Amniotic epithelial cell (primary cell): ENCODE data around the gene RGS16.

Experiments used
- DNase-seq: peaks from one replicate; pipeline ENCODE4 v3.0.0-alpha.2; 2010; ENCODE audit warnings: low read depth

Gene RGS16

DNA sequence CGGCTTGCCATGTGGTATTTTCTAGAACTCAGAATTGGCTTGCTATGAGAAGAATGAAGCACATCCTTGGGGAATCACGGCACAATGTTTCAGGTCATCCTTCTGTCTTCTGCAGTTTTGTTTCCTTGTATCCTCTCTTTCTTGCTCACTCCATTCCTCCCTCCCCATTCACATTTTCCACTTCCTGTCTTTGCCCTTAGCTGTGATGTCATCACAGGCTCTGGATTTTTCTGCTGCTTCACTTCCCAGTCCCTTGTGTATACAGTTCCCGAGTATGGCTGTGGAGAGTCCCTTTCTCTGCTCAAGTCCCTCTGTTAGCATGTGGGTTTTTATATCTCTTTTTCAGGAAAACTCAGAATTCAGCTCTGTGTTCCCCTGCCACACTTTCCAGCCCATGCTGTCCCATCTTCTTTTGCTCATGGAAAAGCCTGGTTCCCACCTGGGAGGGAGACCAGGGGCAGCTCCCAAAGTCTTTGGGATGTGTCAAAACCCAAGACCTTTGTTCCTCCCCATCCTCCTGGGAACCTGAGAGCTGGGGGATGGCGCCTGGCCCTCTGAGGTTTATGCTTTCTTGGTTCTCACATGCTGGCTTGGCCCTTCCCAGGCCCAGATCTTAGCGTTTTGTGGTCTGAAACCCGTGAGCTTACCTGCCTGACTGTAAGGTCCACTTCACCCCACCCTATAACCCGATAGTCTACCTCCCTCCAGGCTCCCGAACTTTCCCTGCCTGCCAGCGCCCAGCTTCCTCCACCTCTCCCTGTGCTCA is 4.8 kb upstream of the RGS16 start:
- DNase-seq = no peak

DNA sequence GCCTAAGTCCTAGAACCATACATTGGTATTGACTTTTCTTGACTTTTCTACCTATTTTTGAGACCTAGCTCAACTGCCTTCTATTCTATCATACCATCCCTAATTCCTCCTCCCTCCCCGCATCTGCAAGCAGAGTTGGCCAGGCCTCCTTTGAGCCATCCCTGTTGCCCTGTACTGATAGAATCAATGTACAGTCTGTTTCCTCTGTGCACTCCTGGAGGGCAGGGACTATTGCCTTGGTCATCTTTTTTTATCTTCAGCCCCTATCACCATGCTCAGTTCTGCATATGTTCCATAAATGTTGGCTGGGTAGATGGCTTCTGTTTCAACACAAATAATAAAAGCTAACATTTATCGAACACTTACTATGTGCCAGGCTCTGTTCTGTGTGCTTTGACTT is 4.0 kb upstream of the RGS16 start:
- no peak for DNase-seq

DNA sequence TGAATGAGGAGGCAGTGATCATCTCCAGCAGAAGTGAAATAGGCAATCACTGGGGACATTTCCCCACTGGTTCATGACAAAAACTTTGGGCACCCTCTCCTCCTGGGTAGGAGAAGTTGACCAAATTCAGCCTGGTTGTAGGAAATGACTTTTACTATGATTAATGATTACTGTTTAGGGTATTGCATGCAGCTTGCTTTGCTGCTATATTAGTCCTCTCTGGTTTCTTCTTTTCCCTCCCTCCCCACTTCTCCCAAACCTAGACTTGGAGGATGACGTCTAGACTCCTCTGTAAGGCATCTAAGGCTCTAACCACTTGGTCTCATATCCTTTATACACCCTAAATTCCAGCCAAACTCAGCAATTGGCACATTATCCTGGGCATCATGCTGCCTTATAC is 3.4 kb upstream of the RGS16 start:
- no peak for DNase-seq

DNA sequence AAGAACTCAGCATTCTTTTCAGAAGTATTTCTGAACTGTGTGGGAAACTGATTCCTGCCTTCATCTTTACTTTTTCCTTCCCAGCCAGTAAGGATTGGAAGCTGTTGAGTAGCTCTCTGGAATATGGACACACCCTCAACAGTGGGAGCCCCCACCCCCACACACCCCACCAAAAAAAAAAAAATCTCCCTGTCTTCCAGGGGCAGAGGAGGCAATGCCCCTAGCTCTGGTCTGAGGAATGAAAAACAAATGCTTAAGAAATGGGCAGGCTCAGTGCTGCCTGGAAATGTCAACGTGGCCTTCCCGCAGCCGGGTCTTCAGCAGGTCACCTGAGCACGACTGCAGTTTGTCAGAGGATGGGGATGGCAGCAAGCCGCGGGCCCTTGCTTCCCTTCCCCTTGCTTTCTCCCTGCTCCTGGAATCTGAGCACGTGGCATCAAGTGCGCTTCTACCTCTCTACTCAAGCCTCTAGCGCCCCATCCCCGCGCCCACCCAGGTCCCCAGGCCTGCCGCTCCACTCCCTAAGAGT is 479 bp downstream of the RGS16 start:
- DNase-seq = no peak

DNA sequence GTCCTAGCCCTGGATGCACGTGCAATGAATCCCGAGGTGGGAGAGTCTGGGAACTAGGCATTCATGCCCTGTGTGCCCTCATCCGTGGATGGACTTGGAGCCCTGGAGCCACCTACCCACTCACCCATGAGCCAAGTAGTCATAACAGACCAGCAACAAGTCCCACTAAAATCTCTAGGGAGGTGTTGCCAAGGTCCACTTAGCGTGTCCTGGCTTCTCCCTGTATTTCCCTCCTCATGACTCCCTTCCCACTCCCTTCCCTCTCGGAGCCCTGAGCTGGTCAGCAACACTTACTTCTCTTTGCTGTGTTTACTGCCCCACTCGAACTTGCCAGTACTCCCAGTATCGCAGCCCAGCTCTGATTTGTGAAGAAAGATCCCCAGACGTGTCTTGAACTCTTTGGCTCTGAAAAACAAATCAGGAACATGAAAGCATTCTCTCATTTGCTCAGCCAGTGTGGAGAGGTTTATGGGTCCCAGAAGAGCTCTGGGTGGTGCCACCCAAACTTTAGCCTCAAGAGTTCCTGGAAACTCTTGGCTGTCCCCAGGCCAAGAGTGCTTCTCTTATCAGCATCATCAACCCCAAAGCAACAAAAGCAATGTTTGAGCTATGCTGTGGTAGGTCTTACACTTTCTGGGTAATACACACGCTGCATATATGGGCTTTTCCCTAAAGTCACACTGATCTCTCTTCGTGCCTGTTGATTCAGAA is 1.1 kb downstream of the RGS16 start:
- no peak for DNase-seq

DNA sequence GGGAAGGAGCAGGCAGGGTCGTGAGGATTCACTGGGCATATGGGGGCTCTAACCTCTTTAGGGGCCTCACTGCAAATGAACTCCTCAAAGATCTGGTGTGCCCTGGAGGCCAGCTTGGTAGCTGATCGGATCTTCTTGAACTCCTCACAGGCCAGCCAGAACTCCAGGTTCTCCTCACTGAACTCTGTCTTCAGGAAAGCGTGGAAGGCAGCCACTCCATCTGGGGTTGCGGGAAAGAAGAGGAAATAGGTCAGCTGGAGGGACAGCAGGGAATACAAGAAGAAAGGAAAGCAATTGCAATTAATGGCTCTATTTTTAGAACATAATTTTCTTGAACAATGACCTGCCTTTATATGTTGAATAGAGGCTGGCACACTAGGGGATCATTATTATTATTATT is 2.3 kb downstream of the RGS16 start:
- no peak for DNase-seq

DNA sequence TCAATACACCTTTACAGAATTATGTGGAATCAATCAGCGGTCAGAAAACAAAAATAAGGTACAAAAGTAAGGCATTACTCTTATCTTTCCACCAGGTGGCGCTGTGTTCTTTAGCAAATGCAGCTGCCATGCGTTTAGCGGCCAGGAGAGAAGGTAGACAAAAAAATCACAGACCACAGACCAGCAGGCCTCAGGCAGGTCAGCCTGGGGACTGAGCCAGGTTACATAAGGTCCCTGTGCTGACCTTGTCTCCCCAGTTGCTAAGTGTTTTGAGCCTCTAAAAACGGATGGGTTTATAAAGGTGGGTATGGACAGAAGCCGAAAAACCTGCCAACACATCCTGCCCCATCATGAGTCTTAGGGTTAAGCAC is 2.8 kb downstream of the RGS16 start:
- DNase-seq = peak; percentile 63

DNA sequence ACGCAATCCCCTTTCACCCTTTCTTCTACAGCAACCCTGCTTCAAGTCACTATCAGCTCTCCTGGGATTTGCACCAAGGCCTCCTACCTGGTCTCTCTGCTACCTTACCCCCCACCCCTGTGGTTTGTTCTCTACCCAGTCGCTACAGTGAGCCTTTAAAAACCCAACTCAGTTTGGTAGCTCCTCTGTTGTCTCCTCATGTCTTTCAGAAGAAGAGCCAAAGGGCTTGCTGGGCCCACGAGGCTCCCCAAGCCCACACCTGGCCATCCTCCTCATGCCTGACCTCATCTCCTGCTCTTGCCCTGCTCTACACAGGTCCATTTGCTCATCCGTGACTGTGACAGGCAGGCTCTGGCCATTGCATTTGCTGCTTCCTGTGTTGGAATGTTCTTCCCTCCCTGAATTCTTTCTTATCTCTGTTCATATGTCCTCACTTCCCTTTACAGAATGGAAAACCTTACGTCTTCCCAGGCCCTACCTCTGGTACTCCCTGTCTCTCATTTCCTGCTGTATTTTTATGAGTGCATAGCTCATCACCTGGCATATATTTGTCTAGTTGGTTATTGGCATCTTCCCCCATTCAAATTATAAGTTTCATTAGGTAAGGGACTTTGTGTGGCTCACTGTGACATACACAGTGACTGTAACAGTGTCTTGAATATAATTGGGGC is 3.3 kb downstream of the RGS16 start:
- DNase-seq = no peak

DNA sequence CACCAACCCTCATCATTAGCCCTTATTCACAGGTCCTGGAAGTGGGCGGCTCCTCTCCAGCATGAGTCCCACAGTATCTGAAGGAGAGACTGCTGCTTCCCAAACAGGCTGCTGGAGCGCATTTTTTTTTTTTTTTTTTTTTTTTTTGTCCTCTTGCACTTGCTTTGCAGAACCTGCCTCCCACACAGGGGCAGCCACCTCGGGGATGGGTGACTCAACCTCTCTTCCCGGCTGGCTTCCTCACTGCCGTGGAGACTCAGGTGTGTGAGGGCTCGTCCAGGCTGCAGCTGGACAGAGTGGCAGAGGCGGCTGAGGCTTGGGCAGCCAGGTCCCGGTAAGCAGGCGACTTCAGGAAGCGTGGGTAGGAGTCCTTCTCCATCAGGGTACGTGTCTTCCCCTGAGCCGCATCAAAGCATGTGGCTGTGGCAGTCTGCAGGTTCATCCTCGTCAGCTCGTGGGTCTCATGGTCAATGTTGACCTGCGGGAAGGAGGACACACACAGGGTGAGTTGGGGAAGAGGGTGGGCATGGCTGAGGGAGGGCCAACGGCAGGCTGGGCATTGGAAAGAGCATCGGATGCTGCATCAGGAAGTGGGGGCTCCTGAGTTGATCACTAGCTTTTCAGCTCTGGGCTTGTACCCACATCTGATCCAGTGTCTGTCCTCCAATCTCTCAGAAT is 4.0 kb downstream of the RGS16 start:
- DNase-seq = no peak

DNA sequence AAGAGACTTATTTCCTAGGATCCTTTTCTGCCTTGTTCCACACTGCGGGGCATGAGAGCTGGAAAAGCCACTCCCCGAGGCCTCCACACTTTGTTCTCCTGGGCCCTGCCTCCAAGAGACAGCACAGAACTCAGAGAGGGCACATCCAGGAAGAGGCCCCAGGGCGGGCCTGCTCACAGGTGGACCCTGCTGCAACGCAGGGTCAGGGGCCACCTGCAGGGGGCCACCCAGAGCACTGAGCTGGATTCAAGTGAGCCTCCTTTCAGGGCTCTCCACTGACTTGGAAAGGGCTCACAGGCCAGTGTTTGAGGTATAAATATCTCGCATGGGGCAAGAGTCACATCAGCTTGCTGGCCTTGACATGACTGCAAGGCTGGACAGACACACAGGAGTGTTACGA is 4.8 kb downstream of the RGS16 start:
- no peak for DNase-seq

DNA sequence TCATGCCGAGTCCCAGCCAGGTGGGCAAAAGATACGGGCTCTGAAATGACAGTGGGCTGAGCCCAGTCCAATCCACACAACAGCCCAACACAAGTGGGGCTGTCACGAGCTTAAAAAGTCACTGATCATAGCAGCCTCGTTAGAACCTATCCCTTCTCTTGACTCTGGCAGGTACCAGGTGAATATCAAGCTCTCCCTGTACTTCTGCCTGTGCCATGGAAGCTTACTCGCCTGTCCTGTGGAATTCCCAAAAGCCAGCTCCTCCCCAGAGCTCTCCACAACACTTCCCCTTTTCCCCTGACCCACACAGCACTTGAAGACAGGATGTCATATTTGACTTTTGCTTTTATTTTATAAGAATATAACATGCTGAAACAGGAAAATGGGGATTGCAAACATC is 5.9 kb downstream of the RGS16 start:
- no peak for DNase-seq

DNA sequence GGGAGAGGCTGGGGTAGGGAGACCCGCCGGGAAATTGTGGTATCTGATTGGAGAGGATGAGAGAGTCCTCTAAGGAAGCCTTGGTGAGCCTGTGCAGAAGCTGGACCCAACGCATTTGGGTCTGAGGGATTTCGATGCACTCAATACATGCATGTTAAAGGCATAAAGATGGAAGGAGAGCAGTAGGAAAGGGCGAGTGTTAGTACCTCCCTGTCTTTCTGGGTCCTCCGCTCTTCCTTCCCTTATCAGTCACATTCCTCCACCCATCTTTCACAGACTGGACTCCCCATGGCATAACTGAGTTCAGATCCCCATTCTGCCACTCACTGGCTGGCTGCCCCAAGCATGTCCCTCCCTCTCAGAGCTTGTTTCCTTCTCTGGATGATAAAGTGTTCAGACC is 7.3 kb downstream of the RGS16 start:
- no peak for DNase-seq

DNA sequence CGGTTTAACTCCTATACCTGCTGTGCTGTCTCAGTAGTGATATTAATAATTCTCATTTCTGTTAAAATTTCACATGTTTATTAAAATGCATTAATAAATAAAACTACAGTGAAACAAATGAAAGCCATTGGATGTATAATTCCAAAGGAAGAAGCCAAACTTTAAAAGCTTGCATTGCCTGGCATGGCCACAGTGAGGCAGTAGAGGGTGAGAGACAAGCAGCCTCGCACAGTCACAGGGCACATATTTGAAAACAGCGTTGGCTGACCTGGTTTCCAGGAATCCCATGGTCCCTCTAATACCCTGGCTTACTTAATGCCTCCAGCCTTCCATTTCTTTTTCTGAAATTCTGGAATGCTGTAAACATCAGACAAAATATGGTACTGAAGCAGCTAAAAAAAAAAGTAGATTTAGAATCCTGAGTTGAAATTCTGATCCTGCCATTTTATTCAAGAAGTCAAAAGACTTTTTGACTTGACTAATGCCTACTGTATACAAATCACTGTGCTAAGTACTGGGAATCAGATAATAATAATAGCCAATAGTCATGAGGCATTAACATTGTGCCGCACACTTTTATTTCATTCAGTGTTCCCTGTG is 8.4 kb downstream of the RGS16 start:
- peak; percentile 87 for DNase-seq

DNA sequence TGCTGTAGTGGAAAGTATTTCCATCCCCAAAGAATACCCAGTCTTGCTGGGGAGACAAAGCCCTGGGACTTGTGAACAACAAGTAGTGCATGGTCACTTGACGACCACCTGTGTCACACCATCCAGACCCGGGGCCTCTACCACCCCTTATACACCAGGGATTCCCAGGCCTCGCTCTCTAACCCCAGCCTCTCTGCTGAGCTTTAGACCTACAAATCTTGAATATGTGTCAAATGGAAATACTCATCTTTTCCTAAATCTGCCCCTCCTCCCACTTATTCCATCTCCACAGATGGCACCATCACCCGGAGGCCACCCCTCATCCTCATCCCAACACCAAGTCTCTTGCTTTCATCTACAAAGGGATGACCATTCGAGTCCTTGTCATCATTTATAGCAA is 14.3 kb downstream of the RGS16 start:
- DNase-seq = no peak

DNA sequence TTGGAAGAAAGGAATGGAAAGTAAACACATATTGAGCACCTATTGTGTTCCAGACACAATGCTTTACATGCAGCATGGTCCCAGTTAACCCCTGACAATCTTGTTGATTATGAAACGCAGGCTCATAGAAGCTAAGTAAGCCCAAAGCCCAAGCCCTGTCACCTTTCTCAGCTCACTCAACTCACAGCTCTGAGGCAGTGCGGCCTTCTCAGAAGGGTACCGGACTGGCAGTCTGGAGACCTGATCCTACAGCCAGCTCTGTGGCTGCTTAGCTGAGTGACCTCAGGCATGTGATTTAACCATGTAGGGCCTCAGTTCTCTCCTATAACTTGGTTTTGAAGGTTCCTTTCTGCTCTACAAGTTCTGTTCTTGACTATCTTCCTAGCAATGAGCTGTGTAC is 14.7 kb downstream of the RGS16 start:
- no peak for DNase-seq

DNA sequence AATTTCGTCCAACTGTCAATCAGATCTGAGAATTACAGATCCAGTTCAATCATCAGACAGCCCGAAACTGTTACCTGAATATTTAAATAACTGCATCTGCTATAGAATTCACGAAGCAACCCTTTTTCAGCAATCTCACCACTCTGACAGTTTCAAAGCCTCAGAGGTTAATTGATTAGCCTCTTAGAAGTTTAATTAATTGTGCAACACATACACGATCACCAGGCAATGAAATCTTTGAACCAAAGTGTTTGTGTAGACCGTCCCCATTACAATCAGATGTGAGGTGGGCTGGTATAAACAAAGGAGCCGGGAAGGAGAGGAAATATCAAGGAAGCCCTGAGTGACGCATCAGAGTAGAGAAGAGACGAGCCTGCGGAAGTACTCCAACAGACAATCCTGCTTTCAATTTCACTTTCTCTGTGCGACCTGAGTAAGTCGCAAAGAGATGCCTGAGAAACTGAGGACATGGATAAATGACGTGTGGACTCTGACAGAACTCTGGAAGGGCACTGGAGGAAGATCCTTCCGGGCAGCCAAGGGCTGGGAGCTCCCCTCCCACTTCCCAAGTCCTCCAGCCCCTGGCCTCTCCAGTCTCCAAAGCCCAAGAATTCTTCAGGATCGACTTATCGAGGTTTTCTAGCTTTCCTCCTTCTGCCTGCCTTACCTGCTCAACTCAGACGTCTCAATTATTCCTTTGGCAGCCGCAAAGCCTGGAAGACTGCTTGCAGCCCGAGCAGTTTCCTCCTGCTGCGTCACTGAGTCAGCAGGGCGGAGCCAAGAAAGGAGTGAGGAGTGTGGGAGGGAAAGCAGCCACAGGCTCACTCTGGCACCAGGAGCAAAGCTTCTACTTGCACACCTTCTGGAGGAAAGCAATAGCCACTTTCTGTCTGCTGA is 15.4 kb downstream of the RGS16 start, which contains the start of gene RNASEL:
Gene RNASEL, minus strand, starts transcription at position 757 of the 897 bp plus-strand sequence. CDS start 2,450 bp downstream, outside the sequence.
- peak; percentile 84 for DNase-seq

DNA sequence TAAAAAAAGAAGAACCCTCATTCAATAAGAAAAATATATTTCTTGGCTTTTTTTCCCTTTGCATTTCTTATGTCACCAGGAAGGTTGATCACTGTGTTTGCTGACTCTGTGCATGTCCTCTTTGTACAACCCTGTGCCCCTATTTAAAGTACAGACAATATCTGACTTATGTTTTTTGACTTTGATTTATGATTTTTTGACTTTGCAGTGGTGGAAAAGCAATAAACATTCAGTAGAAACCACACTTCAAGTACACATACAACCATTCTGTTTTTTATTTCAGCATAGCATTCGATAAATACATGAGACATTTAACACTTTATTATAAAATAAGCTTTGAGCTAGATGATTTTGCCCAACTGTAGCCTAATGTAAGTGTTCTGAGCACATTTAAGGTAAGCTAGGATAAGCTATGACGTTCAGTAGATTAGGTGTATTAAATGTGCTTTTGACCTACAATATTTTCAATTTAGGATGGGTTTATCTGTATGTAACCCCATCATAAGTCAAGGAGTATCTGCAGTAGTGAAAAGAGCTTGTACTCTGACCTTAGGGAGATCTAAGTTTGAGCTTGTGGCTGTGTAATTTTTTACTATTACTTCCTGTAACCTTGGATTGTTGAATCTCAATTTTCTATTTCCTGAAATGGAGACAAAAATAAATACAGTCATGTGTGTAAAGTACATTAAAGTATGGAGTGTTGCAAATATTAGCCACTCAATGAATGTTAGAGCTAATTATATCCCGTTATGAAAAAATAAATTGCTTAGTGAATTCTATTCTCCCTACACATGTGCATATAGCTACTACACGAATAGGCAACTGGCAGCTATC is 16.3 kb downstream of the RGS16 start:
- DNase-seq = no peak

DNA sequence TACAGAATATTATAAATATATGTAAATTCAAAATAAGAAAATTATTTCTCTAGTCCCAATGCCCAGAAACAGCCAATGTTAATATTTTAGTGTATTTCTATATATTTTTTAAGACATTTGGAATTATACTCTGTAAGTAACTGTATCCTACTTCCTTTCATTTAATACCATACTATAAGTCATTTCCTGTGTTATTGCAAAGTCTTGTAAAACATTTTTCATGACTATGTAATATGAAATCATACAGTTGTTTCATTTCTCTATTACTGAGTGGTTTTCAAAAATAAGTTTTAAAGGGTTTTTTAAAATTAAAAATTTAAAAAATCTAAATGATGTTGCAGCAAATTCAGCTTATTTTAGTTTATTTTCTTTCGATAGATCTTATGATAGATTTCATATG is 17.1 kb downstream of the RGS16 start:
- DNase-seq = no peak

DNA sequence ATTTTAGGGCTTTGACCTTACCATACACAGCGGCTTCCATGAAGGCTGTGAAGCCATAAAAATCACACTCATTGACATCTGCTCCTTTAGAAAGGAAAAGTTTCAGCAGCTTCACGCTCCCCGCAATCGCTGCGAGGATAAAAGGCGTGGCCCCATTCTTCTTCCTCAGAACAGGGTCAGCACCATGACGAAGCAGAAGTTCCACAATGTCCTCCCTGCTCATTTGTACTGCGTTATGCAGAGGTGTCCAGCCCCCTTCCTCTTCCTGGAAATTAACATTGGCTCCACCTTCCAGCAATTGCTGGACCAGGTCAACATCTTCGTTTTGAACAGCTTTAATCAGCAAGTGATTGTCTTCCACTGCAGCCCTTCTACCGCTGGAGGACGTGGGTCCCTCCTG is 17.8 kb downstream of the RGS16 start:
- DNase-seq = no peak

DNA sequence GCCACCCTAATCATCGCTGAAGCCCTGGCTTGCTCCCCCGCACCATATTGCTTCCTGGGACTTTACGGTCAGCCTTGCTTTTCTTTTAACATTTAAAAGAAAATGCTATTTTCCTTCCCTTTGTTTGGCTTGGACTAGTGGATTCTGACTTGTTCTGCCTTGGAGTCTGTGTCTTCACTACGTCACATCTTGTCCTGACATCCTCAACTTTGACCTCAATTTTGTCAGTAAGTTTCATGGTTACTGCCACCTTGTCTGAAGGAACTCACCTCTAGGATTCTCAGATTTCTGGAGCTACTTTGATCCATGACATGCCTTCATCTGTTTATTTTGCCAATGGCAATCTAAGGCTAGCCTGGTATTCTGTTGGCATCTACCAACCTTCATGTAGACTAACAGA is 19.4 kb downstream of the RGS16 start:
- DNase-seq = no peak
